ENCODE data around the gene GATC.

DNA sequence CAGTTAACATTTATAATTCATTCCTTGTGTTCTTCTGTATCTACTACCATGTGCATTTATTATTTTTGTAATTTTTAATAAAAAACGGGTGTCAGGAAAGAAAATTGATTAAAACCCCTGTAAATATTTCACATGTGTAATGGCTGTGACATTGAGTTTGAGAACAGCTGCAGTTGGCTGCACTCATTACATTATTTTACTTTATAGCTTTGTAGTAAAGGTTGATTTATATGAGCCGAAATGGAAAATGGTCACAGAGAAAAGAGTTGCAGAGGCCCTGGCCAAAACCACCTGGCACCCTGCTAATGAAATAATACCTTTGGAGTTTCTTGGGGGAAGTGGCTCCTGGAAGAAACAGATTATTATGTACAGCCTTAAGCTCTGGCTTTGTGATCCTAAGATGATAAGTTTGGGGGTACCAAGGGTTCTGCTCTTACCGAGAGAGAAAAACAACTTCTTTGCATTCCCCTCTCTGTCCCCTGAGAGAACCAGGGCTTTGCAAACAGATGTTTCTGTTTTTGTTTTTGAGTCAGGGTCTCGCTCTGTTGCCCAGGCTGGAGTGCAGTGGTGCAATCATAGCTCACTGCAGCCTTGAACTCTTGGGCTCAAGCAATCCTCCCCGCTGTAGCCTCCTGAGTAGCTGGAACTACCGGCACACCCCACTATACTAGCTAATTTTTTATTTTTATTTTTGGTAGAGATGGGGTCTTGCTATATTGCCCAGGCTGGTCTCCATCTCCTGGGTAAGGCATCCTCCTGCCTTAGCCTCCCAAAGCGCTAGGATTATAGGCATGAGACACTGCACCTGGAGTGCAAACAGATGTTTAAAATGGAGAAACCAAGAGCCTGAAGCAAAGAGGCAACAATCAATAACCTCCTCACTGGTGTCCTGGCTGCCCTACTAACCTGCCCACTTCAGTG, 40.0 kb downstream of the GATC start:
- TF ChIP-seq EZH2phosphoT487 (IDR thresholded peaks at IDR 0.05; ENCODE audit: borderline replicate concordance, low read depth, low read length) = no peak
- TF ChIP-seq, protein P1, sequence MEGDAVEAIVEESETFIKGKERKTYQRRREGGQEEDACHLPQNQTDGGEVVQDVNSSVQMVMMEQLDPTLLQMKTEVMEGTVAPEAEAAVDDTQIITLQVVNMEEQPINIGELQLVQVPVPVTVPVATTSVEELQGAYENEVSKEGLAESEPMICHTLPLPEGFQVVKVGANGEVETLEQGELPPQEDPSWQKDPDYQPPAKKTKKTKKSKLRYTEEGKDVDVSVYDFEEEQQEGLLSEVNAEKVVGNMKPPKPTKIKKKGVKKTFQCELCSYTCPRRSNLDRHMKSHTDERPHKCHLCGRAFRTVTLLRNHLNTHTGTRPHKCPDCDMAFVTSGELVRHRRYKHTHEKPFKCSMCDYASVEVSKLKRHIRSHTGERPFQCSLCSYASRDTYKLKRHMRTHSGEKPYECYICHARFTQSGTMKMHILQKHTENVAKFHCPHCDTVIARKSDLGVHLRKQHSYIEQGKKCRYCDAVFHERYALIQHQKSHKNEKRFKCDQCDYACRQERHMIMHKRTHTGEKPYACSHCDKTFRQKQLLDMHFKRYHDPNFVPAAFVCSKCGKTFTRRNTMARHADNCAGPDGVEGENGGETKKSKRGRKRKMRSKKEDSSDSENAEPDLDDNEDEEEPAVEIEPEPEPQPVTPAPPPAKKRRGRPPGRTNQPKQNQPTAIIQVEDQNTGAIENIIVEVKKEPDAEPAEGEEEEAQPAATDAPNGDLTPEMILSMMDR (conservative IDR thresholded peaks at IDR 0.05; ENCODE audit: low read length) = no peak

Measured in OCI-LY7 (cell line).